T-helper 2 cell (primary cell): ENCODE results near the gene SLX4IP.

ENCODE experiments used
- DNase-seq, 5 experiments: peaks; one replicate each; pipeline versions ENCODE4 v3.0.0 to v3.0.0-alpha.2; 2012 to 2022

The SLX4IP gene

GRCh38 chr20:10654630-10655029 lies 219.5 kb downstream of the SLX4IP start:
- no peak for DNase-seq

- no peak for DNase-seq
These were observed 220.9 kb downstream of the SLX4IP start for GRCh38 chr20:10655720-10656669.

- no peak for DNase-seq
These were observed 222.3 kb downstream of the SLX4IP start for GRCh38 chr20:10657453-10657852.

GRCh38 chr20:10658051-10658823 lies 223.1 kb downstream of the SLX4IP start:
- DNase-seq: no peak

GRCh38 chr20:10658876-10659632 lies 223.9 kb downstream of the SLX4IP start:
- DNase-seq: no peak

GRCh38 chr20:10659651-10660601 lies 224.8 kb downstream of the SLX4IP start:
- DNase-seq: no peak

- DNase-seq: no peak
These were observed 225.6 kb downstream of the SLX4IP start for GRCh38 chr20:10660661-10661060.

- DNase-seq: no peak
These were observed 226.2 kb downstream of the SLX4IP start for GRCh38 chr20:10661261-10661660.

GRCh38 chr20:10662151-10662550 lies 227.0 kb downstream of the SLX4IP start:
- DNase-seq: no peak

- DNase-seq: no peak
These were observed 227.8 kb downstream of the SLX4IP start for GRCh38 chr20:10662661-10663458.

GRCh38 chr20:10663756-10664155 lies 228.7 kb downstream of the SLX4IP start:
- DNase-seq: no peak

GRCh38 chr20:10665027-10665561 lies 230.0 kb downstream of the SLX4IP start:
- no peak for DNase-seq

GRCh38 chr20:10665791-10666190 lies 230.7 kb downstream of the SLX4IP start:
- no peak for DNase-seq

- no peak for DNase-seq
These were observed 231.3 kb downstream of the SLX4IP start for GRCh38 chr20:10666221-10667076.

GRCh38 chr20:10667077-10667401 lies 231.9 kb downstream of the SLX4IP start:
- DNase-seq: no peak

GRCh38 chr20:10667560-10668167 lies 232.6 kb downstream of the SLX4IP start:
- no peak for DNase-seq

- DNase-seq: no peak
These were observed 233.7 kb downstream of the SLX4IP start for GRCh38 chr20:10668677-10669368.

- no peak for DNase-seq
These were observed 234.8 kb downstream of the SLX4IP start for GRCh38 chr20:10669843-10670446.
